Tongue (tissue), 2 donors: ENCODE measurements around the gene ZNF408. TPM values are rescaled to one million over a fixed set of nuclear protein-coding genes. Genes with fewer than 3 reads are reported as not detected.

Experiments
- DNase-seq: peaks from one replicate; pipeline ENCODE4 v3.0.0-alpha.2; 2015
- total RNA-seq: library from RNA; depleted of rRNA; stranded (reverse); fragments of >200 nt; gene quantifications from one replicate; pipeline ENCODE4 v1.2.3, GENCODE V29; 2014

ZNF408 gene
- total RNA-seq, 1 donor from 2014 or later: 8.2 TPM

GRCh38 chr11:46676436-46677158, 24.2 kb upstream of the ZNF408 start:
- no peak for DNase-seq

GRCh38 chr11:46677169-46677568, 23.7 kb upstream of the ZNF408 start:
- DNase-seq: no peak

GRCh38 chr11:46677991-46678740, 22.7 kb upstream of the ZNF408 start:
- no peak for DNase-seq

- DNase-seq: no peak
Measured at GRCh38 chr11:46678741-46679130, 22.1 kb upstream of the ZNF408 start.

- DNase-seq: no peak
Measured at GRCh38 chr11:46679241-46680163, 21.3 kb upstream of the ZNF408 start.

GRCh38 chr11:46680164-46680760, 20.6 kb upstream of the ZNF408 start:
- DNase-seq: no peak

- DNase-seq: no peak
Measured at GRCh38 chr11:46680815-46681214, 20.0 kb upstream of the ZNF408 start.

- no peak for DNase-seq
Measured at GRCh38 chr11:46681814-46682213, 19.0 kb upstream of the ZNF408 start.

- DNase-seq: no peak
Measured at GRCh38 chr11:46682773-46683752, 17.8 kb upstream of the ZNF408 start.

- no peak for DNase-seq
Measured at GRCh38 chr11:46684367-46684766, 16.5 kb upstream of the ZNF408 start.

- DNase-seq: peak; percentile 18
Measured at GRCh38 chr11:46686886-46687795, 13.7 kb upstream of the ZNF408 start.

GRCh38 chr11:46690702-46691101, 10.1 kb upstream of the ZNF408 start:
- no peak for DNase-seq

GRCh38 chr11:46692450-46692849, 8.4 kb upstream of the ZNF408 start:
- DNase-seq: no peak

GRCh38 chr11:46693597-46694012, 7.2 kb upstream of the ZNF408 start:
- no peak for DNase-seq

GRCh38 chr11:46694072-46694471, 6.8 kb upstream of the ZNF408 start:
- no peak for DNase-seq

GRCh38 chr11:46694607-46695006, 6.2 kb upstream of the ZNF408 start:
- no peak for DNase-seq

- no peak for DNase-seq
Measured at GRCh38 chr11:46695345-46696211, 5.3 kb upstream of the ZNF408 start.

GRCh38 chr11:46696212-46696558, 4.6 kb upstream of the ZNF408 start:
- DNase-seq: peak; percentile 94

GRCh38 chr11:46697303-46697702, 3.5 kb upstream of the ZNF408 start:
- no peak for DNase-seq
